H9 (cell line): ENCODE data around the gene PLIN4. TPM values are rescaled to one million over a fixed set of nuclear protein-coding genes. Genes with fewer than 3 reads are reported as not detected.
A peak's percentile ranks its signal among the peaks of the same experiment; 100 is the strongest.

ENCODE experiments used
- DNase-seq: peaks from one replicate; pipeline ENCODE4 v3.0.0-alpha.2; 2017
- H2AFZ ChIP-seq: one replicate; pipeline ENCODE4 v1.6.1; 2013; ENCODE audit warnings: mild to moderate bottlenecking, low read length, control low read depth, moderate library complexity
- H2AK5ac ChIP-seq: 2 replicates; pipeline ENCODE4 v1.6.1; 2013; ENCODE audit warnings: low read length, control low read depth, mixed read lengths; ENCODE audit not compliant: insufficient read length
- H2BK120ac ChIP-seq: one replicate; pipeline ENCODE4 v1.6.1; 2013; ENCODE audit warnings: low read depth, mild to moderate bottlenecking, low read length, control low read depth, inconsistent platforms; ENCODE audit not compliant: poor library complexity, severe bottlenecking
- H2BK12ac ChIP-seq: 2 replicates; pipeline ENCODE4 v1.6.1; 2013; ENCODE audit warnings: low read length, control low read depth, mixed read lengths, low read depth; ENCODE audit not compliant: insufficient read length
- H2BK15ac ChIP-seq: 2 replicates; pipeline ENCODE4 v1.6.1; 2013; ENCODE audit warnings: low read depth, low read length, control low read depth
- H2BK20ac ChIP-seq: one replicate; pipeline ENCODE4 v1.6.1; 2013; ENCODE audit warnings: low read depth, mild to moderate bottlenecking, low read length, control low read depth, inconsistent platforms; ENCODE audit not compliant: poor library complexity, severe bottlenecking
- H2BK5ac ChIP-seq: 2 replicates; pipeline ENCODE4 v1.6.1; 2013; ENCODE audit warnings: low read length, control low read depth, mixed read lengths; ENCODE audit not compliant: insufficient read length
- H3K14ac ChIP-seq: 2 replicates; pipeline ENCODE4 v1.6.1; 2013; ENCODE audit warnings: low read length, control low read depth; ENCODE audit not compliant: insufficient read depth
- H3K18ac ChIP-seq: 2 replicates; pipeline ENCODE4 v1.6.1; 2013; ENCODE audit warnings: low read depth, mild to moderate bottlenecking, mixed read lengths, low read length, control low read depth; ENCODE audit not compliant: insufficient read length
- H3K23ac ChIP-seq: 2 replicates; pipeline ENCODE4 v1.6.1; 2013; ENCODE audit warnings: low read length, control low read depth, mixed read lengths, low read depth; ENCODE audit not compliant: insufficient read length
- H3K23me2 ChIP-seq: 2 replicates; pipeline ENCODE4 v1.6.1; 2013; ENCODE audit warnings: low read depth, mild to moderate bottlenecking, mixed read lengths, low read length, control low read depth; ENCODE audit not compliant: insufficient read length, poor library complexity, severe bottlenecking
- H3K27ac ChIP-seq: 2 replicates; pipeline ENCODE4 v1.5.1; 2013; ENCODE audit warnings: low read length, control low read depth, mixed read lengths, low read depth; ENCODE audit not compliant: insufficient read length
- H3K27me3 ChIP-seq: 2 replicates; pipeline ENCODE4 v1.6.1; 2013; ENCODE audit warnings: low read length, control low read depth, inconsistent platforms; ENCODE audit not compliant: insufficient read depth
- H3K4ac ChIP-seq: 2 replicates; pipeline ENCODE4 v1.6.1; 2013; ENCODE audit warnings: low read depth, mild to moderate bottlenecking, control low read depth, inconsistent platforms, low read length, moderate library complexity
- H3K4me1 ChIP-seq: 2 replicates; pipeline ENCODE4 v1.6.1; 2013; ENCODE audit warnings: low read length, control low read depth, inconsistent platforms; ENCODE audit not compliant: insufficient read depth
- H3K4me2 ChIP-seq: 2 replicates; pipeline ENCODE4 v1.6.1; 2013; ENCODE audit warnings: low read length, control low read depth, mixed read lengths; ENCODE audit not compliant: insufficient read length, insufficient read depth
- H3K56ac ChIP-seq: 2 replicates; pipeline ENCODE4 v1.6.1; 2013; ENCODE audit warnings: low read depth, mild to moderate bottlenecking, mixed read lengths, low read length, control low read depth; ENCODE audit not compliant: insufficient read length
- H3K79me1 ChIP-seq: 2 replicates; pipeline ENCODE4 v1.6.1; 2013; ENCODE audit warnings: low read depth, mild to moderate bottlenecking, moderate library complexity, low read length, control low read depth, inconsistent platforms; ENCODE audit not compliant: insufficient read depth, poor library complexity, severe bottlenecking
- H3K79me2 ChIP-seq: 2 replicates; pipeline ENCODE4 v1.6.1; 2013; ENCODE audit warnings: low read length, control low read depth, inconsistent platforms; ENCODE audit not compliant: insufficient read depth
- H3K9ac ChIP-seq: 2 replicates; pipeline ENCODE4 v1.6.1; 2013; ENCODE audit warnings: low read length, control low read depth, mixed read lengths; ENCODE audit not compliant: insufficient read length; ENCODE audit errors: extremely low read depth
- H3K9me3 ChIP-seq: one replicate; pipeline ENCODE4 v1.6.1; 2013; ENCODE audit warnings: low read depth, low read length, inconsistent platforms; ENCODE audit not compliant: control insufficient read depth
- H3T11ph ChIP-seq: one replicate; pipeline ENCODE4 v1.6.1; 2013; ENCODE audit warnings: mild to moderate bottlenecking, low read length, control low read depth, inconsistent platforms
- H4K20me1 ChIP-seq: one replicate; pipeline ENCODE4 v1.6.1; 2013; ENCODE audit not compliant: control insufficient read depth, insufficient read length, insufficient read depth
- H4K5ac ChIP-seq: 2 replicates; pipeline ENCODE4 v1.6.1; 2013; ENCODE audit warnings: low read depth, mild to moderate bottlenecking, mixed read lengths, low read length, control low read depth; ENCODE audit not compliant: insufficient read length
- H4K8ac ChIP-seq: replicated peaks from 2 replicates; pipeline ENCODE4 v1.6.1; 2013; ENCODE audit warnings: low read length, control low read depth, mixed read lengths, low read depth; ENCODE audit not compliant: insufficient read length
- H4K91ac ChIP-seq: 2 replicates; pipeline ENCODE4 v1.6.1; 2013; ENCODE audit warnings: low read depth, mild to moderate bottlenecking, moderate library complexity, mixed read lengths, low read length, control low read depth; ENCODE audit not compliant: insufficient read length
- H3K27ac Mint-ChIP-seq, 3 experiments: 2 replicates in 2 of 3; 3 replicates in 1 of 3; pipeline ENCODE4 v1.8.0; 2020 to 2021; ENCODE audit warnings: mixed read lengths in 3 of 3, mild to moderate bottlenecking in 1 of 3, moderate library complexity in 1 of 3
- H3K27me3 Mint-ChIP-seq: 2 replicates; pipeline ENCODE4 v1.8.0; 2021; ENCODE audit warnings: low read depth, mild to moderate bottlenecking, moderate library complexity, mixed read lengths
- H3K36me3 Mint-ChIP-seq, 3 experiments: 2 replicates in 2 of 3; 3 replicates in 1 of 3; pipeline ENCODE4 v1.8.0; 2020 to 2021; ENCODE audit warnings: low read depth in 3 of 3, mixed read lengths in 3 of 3; ENCODE audit not compliant: insufficient read depth in 1 of 3
- H3K4me1 Mint-ChIP-seq, 2 experiments: 2 replicates each; pipeline ENCODE4 v1.8.0; 2020; ENCODE audit warnings: mixed read lengths in 2 of 2
- H3K4me3 Mint-ChIP-seq, 2 experiments: 2 replicates in 1 of 2; 3 replicates in 1 of 2; pipeline ENCODE4 v1.8.0; 2020 to 2021; ENCODE audit warnings: mild to moderate bottlenecking in 2 of 2, mixed read lengths in 2 of 2, moderate library complexity in 1 of 2
- H3K9me3 Mint-ChIP-seq, 2 experiments: 2 replicates in 1 of 2; 3 replicates in 1 of 2; pipeline ENCODE4 v1.8.0; 2020; ENCODE audit warnings: mild to moderate bottlenecking in 2 of 2, mixed read lengths in 2 of 2, moderate library complexity in 1 of 2
- WGBS: extraction: QIAGEN DNeasy Blood & Tissue Kit; methylation state at CpG from one replicate; pipeline ENCODE4 v1.1.7; 2013; ENCODE audit warnings: missing lambda C conversion rate, low lambda C conversion rate, mixed read lengths; ENCODE audit not compliant: insufficient read length; ENCODE audit errors: extremely low coverage; 5-methylcytosine and 5-hydroxymethylcytosine counted together
- total RNA-seq: library from RNA; stranded (reverse); gene quantifications from 2 replicates; pipeline ENCODE4 v1.2.1, GENCODE V29; 2021
- TF ChIP-seq, protein P1 (sequence below): fragments of 200-600 bp; sonication (generic); conservative IDR thresholded peaks from 3 replicates; pipeline ENCODE4 v1.8.0; 2021; ENCODE audit warnings: antibody characterized with exemption, mild to moderate bottlenecking

Gene PLIN4
- total RNA-seq, 1 experiment from 2014 or later = 1.1 TPM

DNA sequence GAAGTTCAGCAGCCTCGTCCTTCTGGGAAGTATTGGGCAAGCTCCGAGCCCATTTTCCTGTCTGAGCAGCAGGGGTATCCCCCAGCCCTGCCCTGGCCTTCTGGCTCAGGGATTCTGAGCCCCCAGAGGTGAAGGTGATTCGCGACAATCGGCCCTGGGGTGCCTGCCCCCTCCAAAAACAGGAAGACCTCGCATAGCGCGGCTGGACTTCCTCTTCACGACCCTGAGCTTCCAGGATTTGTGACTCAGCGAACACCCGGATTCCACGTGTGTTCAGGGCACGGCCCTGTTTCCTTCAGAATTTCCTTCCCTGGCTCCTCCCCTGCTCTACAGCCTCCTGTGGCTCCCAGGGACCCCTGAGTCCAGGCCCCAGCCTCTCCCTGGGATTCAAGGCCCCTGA is 41.3 kb upstream of the PLIN4 start, which contains the start of gene SEMA6B:
SEMA6B (minus strand) TSS at position 116 of the 400 bp plus-strand sequence. CDS start 1,227 bp downstream, outside the sequence.
- Mint-ChIP-seq H3K4me1 (peaks cover 9 to 18% of the 10 kb centered on the region in 2 experiments), H3K9me3 (no peaks in the 10 kb centered on the region), H3K4me3 (no peak within 1 kb of the TSS), H3K27ac (peak within 1 kb of the TSS in 1 of 3 experiments; percentile 52; a peak in 2 of 7 replicates), H3K36me3 (peaks cover 10 to 16% (median 11%) of the 10 kb centered on the region in 3 experiments), H3K27me3 (peaks cover 2% of the 10 kb centered on the region; the same call in 1 of the 2 replicates)
- no peak within 1 kb of the TSS for H4K8ac ChIP-seq
- H3K18ac ChIP-seq = no peak within 1 kb of the TSS
- no peak within 1 kb of the TSS for H4K5ac ChIP-seq
- no peak within 1 kb of the TSS for H3K56ac ChIP-seq
- no CpG with 5 or more reads among the region's 13 CpGs for WGBS
- no peak within 1 kb of the TSS for H3K27ac ChIP-seq
- peaks cover 6% of the 10 kb centered on the region for H4K20me1 ChIP-seq
- no peak within 1 kb of the TSS for H2AFZ ChIP-seq
- H3K79me2 ChIP-seq = no peaks in the 10 kb centered on the region
- H2BK120ac ChIP-seq = no peak within 1 kb of the TSS
- H4K91ac ChIP-seq = no peak within 1 kb of the TSS
- no peaks in the 10 kb centered on the region for H3K23me2 ChIP-seq
- TF ChIP-seq, protein P1, sequence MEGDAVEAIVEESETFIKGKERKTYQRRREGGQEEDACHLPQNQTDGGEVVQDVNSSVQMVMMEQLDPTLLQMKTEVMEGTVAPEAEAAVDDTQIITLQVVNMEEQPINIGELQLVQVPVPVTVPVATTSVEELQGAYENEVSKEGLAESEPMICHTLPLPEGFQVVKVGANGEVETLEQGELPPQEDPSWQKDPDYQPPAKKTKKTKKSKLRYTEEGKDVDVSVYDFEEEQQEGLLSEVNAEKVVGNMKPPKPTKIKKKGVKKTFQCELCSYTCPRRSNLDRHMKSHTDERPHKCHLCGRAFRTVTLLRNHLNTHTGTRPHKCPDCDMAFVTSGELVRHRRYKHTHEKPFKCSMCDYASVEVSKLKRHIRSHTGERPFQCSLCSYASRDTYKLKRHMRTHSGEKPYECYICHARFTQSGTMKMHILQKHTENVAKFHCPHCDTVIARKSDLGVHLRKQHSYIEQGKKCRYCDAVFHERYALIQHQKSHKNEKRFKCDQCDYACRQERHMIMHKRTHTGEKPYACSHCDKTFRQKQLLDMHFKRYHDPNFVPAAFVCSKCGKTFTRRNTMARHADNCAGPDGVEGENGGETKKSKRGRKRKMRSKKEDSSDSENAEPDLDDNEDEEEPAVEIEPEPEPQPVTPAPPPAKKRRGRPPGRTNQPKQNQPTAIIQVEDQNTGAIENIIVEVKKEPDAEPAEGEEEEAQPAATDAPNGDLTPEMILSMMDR = no peak
- no peak within 1 kb of the TSS for H2AK5ac ChIP-seq
- H3K14ac ChIP-seq = no peak within 1 kb of the TSS
- no peak within 1 kb of the TSS for H3K4me2 ChIP-seq
- no peak within 1 kb of the TSS for H3K4ac ChIP-seq
- no peaks in the 10 kb centered on the region for H3K27me3 ChIP-seq
- H3K4me1 ChIP-seq = no peaks in the 10 kb centered on the region; the same call in 1 of the 2 replicates
- no peak for DNase-seq
- H2BK15ac ChIP-seq = no peak within 1 kb of the TSS
- no peak within 1 kb of the TSS for H3T11ph ChIP-seq
- H3K23ac ChIP-seq = no peak within 1 kb of the TSS
- no peaks in the 10 kb centered on the region for H3K9me3 ChIP-seq
- H2BK20ac ChIP-seq = no peak within 1 kb of the TSS
- no peaks in the 10 kb centered on the region for H3K79me1 ChIP-seq
- no peak within 1 kb of the TSS for H2BK5ac ChIP-seq
- H3K9ac ChIP-seq = no peak within 1 kb of the TSS
- no peak within 1 kb of the TSS for H2BK12ac ChIP-seq
